ENCODE measurements around the gene SERP2.

Gene SERP2

DNA sequence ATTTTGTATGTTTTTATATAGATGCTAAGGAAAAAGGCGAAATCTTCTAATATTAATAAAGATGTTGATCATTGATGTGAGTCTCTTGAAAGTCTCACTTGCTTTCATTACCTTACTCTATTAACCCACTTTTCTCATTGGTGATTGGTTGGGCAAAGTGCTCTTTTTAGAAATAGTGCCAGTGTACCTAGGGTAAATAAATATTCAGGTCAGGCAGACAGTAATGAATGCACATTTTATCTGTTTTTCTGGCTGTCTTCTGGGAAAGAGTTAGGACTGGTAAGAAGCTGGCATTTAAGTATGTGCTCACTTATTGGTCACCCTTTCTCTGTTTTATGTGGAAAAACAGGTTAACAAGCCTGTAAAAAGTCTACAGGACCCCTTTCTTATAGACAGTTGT is 11.2 kb downstream of the SERP2 start:
- DNase-seq (ENCODE audit: low read depth) = no peak
- no peak overlapping the region for H3K4me3 ChIP-seq (ENCODE audit: low read depth, low read length)

DNA sequence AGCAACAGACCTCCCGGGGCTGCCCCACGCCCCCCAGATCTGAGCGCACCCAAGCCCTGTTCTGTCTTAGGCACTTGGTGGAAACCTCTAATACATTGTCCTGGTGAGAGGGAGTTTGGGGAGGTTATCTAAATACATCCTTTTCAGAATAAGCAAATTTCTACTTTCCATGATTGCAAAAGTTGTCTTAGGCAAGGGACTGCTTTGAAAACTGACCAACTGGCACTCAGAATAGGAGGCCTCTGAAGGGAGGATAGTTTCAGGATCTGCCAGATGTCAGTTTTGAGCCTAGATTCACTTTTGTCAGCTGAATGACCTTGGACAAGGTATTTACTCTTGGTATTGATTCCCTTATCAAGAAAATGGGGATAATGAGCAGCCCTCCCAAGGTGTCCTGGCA is 11.8 kb downstream of the SERP2 start:
- H3K4me3 ChIP-seq (ENCODE audit: low read depth, low read length) = no peak overlapping the region

DNA sequence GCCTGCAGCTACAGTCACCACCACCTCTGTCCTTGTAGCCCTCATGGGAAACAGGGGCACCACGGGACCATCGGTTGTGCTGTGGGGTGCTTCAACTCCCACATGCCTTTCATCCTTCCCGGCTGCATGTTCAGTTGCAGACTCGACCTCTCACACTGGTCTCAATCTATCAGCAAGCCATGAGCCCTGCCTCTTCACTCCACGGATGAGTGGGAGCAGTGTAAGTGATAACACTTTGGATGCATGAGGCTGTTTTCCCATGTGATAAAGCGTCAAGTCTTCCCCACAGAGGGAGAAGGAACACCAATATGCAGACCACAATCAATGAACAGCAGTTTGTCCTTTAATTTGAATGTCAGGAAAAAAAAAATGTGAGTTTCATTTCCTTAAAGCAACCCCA is 12.2 kb downstream of the SERP2 start:
- H3K4me3 ChIP-seq (ENCODE audit: low read depth, low read length) = no peak overlapping the region
- DNase-seq (ENCODE audit: low read depth) = no peak

More for the DNA sequence above, 11.8 kb downstream of the SERP2 start:
- DNase-seq (ENCODE audit: low read depth) = no peak

DNA sequence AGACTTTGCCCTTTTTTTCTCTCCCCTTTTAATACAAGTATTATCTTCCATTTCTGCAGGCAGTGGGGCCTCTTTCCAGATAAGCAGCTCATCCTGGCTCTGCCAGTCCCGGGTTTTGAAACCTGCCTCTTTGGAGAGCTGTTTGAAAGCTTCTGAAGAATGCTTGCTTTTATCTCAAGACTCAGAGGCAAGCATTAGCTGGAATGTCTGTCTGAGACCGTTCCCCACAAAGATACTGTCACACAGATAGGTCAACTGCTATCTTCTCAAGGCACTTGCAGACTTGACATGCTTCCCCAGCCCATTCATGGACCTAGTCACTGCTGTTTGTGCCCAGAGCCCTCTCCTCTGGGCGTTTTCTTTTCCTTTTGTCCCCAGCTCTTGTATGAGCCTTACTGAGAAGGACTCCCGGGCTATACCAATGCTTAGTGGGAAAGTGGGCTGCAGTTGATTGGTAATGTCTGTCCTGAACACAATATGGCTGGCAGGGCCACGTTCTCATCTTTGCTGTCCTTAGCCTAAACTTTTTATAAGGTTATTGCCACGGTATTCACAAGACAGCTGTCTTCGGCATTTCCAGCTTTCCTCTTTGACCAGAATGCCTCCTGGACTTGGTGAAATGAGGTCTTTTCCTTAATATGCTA is 13.4 kb downstream of the SERP2 start:
- H3K4me3 ChIP-seq (ENCODE audit: low read depth, low read length) = no peak overlapping the region
- no peak for DNase-seq (ENCODE audit: low read depth)

DNA sequence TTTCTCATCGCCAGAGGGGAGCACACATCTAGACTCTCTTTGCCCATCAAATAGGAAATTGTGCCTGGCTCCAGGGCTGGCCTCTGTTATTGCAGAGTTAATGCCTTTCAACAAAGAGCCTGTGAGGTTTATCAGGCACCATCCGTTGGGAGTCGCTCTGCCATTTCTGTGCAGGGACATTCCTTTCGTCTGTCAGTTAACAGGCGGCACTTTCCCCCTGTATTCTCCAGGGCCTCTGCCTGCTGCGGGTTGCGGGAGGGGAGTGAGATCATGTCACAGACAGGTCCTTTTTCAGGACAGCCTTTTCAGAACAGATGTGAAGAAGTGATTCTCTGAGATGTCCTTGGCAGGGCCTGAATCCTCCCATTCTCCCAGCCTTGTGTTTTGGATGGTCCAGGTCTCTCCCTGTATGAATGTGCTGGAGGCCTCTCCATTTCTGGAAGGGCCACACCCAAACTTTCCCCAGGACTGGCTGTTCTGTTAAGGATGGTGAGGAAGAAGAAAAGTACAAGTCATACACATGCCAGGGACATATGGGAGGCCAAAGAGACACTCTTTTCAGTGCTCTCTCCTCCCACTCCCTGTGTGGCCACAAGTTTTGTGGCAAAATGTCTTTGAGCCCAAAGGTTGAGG is 14.9 kb downstream of the SERP2 start:
- DNase-seq (ENCODE audit: low read depth) = no peak
- H3K4me3 ChIP-seq (ENCODE audit: low read depth, low read length) = no peak overlapping the region

DNA sequence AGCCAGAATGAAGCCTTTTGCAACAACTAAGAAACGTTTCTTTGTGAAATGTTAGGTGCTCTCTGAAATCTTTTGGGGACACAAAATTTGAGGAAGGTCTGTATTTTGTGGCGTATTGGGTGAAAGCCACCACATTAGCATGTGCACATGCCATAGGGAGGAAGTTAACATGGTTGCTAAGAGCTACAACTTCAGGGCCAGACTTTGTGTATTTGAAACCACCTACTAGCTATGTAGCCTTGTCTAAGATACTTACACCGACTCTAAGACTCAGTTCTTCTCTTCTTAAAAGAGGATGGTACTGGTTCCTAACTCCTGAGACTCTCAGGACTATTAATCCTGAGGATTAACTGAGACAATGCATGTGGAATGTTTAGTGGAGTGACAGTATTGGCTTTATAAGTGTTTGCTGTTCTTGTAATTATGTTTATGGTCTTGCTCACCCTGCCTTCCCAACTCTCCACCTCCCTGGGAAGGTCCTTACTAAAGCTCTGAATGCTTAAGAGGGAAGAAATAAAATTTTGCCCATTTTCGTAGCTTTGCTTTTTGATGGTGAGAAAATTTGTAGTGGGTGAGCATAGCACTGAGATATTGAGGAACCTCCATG is 15.5 kb downstream of the SERP2 start:
- no peak for DNase-seq (ENCODE audit: low read depth)

DNA sequence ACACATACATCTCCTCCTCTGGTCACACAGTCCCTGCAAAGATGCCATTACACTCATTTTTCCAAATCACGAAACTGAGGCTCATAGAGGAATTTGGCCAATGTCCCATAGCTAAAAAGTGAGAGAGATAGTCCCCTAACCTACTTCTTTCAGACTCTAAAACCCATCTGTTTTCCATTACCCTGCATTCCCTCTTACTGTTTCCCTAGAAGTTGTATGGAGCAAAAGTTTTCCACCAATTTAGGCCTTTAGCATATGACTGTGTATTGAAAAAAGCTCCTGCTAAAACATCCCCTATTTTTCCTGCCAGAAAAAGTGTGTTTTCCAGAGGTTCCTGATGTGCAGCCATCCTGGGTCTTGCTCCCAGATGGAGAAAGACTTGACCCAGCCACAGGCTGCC is 16.3 kb downstream of the SERP2 start:
- H3K4me3 ChIP-seq (ENCODE audit: low read depth, low read length) = no peak overlapping the region
- DNase-seq (ENCODE audit: low read depth) = no peak

More for the DNA sequence above, 15.5 kb downstream of the SERP2 start:
- H3K4me3 ChIP-seq (ENCODE audit: low read depth, low read length) = no peak overlapping the region

DNA sequence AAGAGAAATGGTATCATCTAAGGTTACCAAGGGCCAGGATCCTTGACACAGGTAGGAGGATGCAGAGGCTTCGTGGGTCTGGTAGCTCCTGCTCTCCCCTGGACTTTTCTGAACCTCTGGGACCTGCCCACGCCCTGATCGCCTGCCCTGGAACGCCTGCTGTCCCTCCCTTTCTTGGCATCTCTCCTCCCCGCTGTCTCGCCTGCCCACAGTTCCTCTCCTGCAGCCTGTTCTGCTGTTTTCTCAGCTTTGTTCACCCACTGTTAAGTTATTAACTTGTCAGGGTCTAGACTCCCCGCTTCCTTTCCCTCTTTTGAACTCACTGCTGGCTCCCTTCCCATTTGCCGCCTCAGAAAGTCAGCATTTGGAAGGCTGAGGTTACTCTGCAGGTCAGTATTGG is 19.8 kb downstream of the SERP2 start:
- DNase-seq (ENCODE audit: low read depth) = no peak
- no peak overlapping the region for H3K4me3 ChIP-seq (ENCODE audit: low read depth, low read length)

DNA sequence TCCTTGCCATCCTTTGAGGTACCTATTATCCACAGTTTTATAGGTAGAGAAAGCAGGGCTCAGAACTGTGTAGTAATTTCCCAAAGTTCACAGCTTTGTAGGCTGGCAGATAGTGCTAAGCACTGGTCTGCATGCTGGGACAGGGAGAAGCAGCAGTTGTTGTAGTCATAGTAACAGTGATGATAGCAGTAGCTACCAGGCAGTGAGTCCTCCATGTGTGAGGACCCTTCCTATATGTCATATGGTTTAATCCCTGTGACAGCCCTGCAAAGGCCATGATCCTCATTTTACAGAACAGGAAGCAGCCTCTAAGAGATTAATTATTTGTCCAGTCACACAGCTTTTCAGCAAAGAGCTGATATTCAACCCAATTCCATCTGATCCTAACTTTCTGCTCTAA is 21.0 kb downstream of the SERP2 start:
- DNase-seq (ENCODE audit: low read depth) = no peak
- no peak overlapping the region for H3K4me3 ChIP-seq (ENCODE audit: low read depth, low read length)

DNA sequence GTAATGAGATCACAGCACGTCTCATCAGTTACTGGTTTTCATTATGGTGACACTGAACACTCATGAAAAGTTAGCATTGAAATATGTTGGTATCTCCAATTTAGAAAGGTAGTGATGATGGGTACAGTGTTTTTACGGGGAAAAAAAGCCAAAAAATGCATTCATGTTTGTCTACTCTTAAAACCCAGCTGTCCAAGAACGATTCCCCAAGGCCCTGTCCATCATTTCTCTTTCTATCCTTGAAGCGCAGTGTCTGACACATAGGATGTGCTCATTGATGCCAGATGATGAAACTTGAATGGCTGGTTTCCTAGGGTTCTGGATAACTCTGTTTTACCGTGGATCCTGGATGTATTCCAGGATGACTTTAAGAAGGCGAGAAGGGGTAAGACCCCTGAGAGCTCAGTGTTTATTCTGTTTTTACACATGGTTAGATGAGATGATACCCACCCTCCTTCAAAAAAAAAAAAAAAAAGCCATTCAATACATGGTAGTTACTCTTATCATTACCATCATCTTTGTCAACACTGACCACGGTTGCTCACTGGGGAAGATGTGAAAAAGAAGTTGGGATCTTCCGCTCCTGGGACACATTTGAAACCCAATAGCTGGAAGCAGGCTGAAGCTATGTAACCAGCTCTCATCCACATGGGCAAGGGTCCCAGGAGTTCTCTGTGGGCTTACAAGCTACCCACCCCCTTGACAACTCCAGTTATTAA is 22.5 kb downstream of the SERP2 start:
- no peak overlapping the region for H3K4me3 ChIP-seq (ENCODE audit: low read depth, low read length)
- DNase-seq (ENCODE audit: low read depth) = peak; percentile 47

DNA sequence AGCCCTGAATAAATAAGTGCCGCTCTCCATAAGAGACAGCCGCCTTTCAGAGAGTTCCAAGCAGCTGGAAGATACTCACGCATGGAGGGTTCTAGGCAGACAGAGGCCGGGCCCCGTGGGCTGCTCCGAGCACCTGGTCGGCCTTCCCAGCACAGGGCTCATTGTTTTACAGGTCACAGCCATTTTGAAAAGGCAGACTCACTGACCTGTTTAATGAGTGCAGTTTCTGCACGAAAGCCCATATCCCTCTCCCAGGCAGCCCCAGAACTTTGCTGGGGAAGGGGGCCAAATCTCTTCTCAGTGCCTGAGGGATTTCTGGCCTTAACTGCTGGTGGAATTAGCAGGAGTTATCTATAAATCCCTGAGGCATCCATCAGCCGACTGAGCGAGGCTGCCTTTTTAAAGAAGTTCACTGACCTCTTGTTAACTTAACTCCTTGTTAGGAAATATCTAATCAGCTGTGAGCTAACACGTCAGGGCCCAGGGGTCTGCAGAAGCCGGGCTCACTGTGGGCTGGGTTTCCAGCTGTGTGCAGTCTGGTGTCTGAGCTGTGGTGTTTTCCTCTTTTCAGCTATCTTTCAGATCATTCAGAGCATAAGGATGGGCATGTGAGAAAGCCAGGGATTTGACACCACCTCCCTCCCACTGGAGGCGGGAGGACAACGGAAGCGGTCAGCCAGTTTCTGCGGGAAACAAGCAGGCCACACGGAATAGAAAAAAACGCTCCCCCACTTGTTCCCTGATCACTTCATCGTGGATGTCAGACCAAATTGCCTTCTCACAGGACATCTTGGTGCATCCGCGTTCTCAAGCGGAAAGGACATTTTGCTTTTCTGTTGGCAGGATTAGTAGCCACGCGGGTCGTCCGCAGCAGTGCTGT is 23.3 kb downstream of the SERP2 start:
- peak; percentile 60 for DNase-seq (ENCODE audit: low read depth)
- H3K4me3 ChIP-seq (ENCODE audit: low read depth, low read length) = no peak overlapping the region

DNA sequence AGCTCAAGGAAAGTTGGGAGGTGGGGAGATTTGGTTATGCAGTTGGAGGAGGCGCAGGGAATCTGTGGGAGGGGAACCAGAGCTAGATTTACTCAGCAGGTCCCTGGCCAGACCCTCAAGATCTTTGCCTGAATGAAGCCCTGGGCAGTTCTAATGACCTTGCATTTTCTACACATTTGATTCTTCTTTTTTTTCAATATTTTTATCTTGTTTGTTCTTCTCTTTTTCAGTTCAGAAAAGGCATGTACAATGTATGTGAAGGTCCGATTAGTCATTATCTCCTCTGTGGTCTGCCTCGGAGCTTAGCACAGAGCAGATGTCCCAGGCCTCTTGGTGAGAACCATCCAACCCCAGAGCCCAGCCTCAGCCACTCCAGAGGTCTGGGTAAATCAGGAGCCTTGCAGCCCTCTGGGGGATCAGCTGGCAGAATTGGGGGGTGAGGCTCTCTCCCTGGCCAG is 24.2 kb downstream of the SERP2 start:
- no peak overlapping the region for H3K4me3 ChIP-seq (ENCODE audit: low read depth, low read length)
- peak; percentile 31 for DNase-seq (ENCODE audit: low read depth)

DNA sequence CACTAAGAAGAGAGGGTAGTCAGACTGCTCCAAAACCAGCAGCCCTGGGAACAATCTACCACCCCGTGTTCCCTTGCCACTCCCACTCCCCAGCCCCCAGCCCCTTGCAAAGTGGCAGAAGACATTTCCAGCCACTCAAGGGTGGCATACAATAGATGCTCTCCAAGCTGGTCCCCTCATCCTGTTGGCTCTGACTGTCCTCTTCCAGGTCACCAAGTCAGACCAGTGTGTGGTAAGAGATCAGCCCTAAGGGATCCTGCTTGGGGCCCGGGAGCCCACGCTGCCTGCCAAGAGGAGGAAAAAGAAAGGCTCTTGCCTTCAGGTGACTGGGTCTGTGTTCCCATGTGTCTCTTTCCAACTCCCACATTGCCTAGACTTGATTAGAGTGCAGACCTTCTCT is 25.0 kb downstream of the SERP2 start:
- H3K4me3 ChIP-seq (ENCODE audit: low read depth, low read length) = no peak overlapping the region
- no peak for DNase-seq (ENCODE audit: low read depth)

DNA sequence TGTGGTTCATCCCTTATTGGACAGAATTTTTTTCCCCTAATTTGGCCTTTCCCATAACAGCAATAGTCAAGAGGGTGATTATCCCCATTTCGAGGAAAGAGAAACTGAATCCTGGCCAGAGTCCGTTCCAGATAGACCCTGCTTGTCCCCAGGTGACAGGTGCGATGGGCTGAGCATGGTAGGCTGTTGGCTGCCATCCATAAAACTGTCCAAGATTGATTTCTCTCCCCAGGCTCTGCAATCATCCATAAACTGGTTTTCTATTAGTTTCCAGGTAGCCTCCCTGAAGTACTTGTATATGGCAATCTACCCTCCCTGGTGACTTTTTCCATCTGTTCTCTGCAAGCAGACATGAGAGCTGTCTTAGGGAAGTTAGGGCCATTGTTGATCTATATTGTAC is 25.4 kb downstream of the SERP2 start:
- DNase-seq (ENCODE audit: low read depth) = no peak

DNA sequence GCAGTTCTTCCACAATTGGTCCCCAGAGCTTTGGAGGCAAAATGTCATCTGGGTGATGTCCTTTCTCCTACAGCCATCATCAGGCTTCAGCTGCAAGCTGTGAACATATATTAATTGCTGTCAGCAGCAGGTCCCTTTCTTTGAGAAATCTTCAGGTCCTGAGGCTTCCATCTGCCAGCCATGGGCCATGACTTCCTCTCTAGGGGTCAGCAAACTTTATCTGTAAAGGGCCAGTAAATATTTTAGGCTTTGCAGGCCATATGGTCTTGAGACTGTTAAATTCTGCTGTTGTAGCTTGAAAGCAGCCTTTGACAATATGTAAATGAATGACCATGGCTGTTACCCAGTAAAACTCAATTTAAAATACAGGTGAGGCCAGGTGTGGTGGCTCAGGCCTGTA is 27.1 kb downstream of the SERP2 start:
- H3K4me3 ChIP-seq (ENCODE audit: low read depth, low read length) = no peak overlapping the region
- DNase-seq (ENCODE audit: low read depth) = no peak

More for the DNA sequence above, 25.4 kb downstream of the SERP2 start:
- H3K4me3 ChIP-seq (ENCODE audit: low read depth, low read length) = no peak overlapping the region

DNA sequence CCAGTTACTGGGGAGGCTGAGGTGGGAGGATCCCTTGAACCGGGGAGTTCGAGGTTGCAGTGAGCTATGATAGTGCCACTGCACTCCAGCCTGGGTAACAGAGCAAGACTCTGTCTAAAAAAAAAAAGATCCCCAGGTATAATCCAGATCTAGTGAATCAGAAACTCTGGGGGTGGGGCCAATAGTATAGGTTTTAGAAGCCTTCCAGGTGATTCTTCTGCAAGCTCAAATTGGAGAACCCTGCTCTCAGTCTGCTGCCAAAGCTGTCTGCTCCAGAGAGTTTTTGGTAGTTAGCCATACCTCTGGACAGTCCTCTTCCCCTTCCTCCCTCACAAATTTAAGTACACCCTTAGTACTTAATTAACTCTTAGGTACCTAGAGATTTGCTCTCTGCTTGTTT is 28.0 kb downstream of the SERP2 start:
- H3K4me3 ChIP-seq (ENCODE audit: low read depth, low read length) = no peak overlapping the region
- no peak for DNase-seq (ENCODE audit: low read depth)

DNA sequence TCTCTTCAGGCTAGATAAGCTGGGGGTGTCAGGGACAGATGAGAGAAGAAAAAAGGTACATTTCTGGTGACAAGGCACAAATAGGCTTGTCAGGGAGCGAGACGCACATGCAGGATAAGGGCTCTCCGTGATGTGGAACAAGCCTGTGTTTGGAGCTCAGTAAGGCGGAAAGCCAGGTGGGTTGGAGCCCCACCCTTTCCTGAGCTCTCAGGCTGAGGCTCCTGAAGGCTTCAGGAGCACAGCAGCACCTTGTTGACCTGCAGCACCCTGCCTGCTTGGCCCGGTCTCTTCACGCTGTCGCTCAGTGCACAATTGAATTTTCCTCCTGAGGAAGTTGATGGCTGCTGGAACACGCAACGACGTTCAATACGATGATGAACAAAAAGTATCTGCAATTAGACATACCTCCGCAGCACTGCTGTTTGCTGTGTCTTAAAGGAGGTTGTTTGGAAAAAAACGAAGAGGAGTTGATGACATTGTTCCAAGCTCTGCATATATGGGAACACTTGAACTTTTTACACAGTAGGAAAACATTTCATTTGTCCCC is 29.3 kb downstream of the SERP2 start:
- no peak overlapping the region for H3K4me3 ChIP-seq (ENCODE audit: low read depth, low read length)
- no peak for DNase-seq (ENCODE audit: low read depth)

DNA sequence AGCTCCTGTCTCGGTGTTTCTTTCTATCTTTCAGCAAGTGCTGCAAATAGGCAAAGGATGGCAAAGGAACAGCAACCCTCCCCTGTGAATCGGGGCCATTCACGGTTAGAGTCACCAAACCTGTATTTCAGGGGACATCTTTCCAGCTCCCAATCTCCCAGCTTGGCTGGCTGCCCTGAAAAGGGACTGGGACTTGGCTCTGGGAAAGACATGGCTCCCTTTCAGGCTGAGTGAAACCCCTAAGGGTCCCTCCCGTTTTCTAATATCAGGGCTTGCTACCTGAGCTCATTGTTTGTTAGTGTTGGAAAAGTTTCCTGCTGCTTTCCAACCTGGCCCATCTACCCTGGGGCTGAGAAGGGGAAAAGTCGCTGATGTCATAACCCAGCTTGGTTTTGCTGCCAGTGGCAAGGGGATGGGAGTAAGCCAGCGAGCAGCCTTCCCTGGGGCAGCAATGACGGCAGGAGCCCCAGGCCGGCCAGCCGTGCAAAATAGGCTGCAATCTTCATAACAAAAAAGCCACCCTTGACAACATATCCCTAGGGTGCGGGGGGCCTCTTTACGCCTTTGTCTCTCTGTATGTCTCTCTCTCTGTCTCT is 29.9 kb downstream of the SERP2 start:
- DNase-seq (ENCODE audit: low read depth) = no peak
- H3K4me3 ChIP-seq (ENCODE audit: low read depth, low read length) = no peak overlapping the region
